ENCODE results near the gene MLX. TPM values are rescaled to one million over a fixed set of nuclear protein-coding genes. Genes with fewer than 3 reads are reported as not detected.
"Not testable (repeated sequence)": the region's sequence is repeated elsewhere in the genome, so short reads cannot be mapped to it uniquely, and the experiment has no call there.

Gene MLX
- total RNA-seq, 1 experiment from 2014 or later: 25.8 TPM

GRCh38 chr17:42553866-42554249 is 13.0 kb upstream of the MLX start:
- Histone ChIP-seq H3K36me3 (ENCODE audit: low read depth, low read length) (no peaks in the 10 kb centered on the region), H4K20me1 (ENCODE audit: low read length) (no peaks in the 10 kb centered on the region), H3K4me3 (ENCODE audit: low read length) (peak overlapping the region; percentile 89), H3F3A (ENCODE audit: low read length, unreplicated experiment) (no peaks in the 10 kb centered on the region), H3K27ac (ENCODE audit: low read length) (no peak overlapping the region), H3K4me1 (ENCODE audit: insufficient read depth, low read length) (peaks cover 4% of the 10 kb centered on the region; the same call in 1 of the 2 replicates), H3K27me3 (ENCODE audit: low read length) (no peaks in the 10 kb centered on the region), H3K9me3 (ENCODE audit: low read length) (no peaks in the 10 kb centered on the region), H3K9me2 (replicated peaks; ENCODE audit: low read length) (no peaks in the 10 kb centered on the region), H2AFZ (ENCODE audit: low read length) (peak overlapping the region; percentile 91), H3K4me2 (ENCODE audit: low read length) (peak overlapping the region; percentile 97), H3K9ac (ENCODE audit: low read length) (peak overlapping the region; percentile 86), H3K79me2 (ENCODE audit: low read length) (peaks cover 24% of the 10 kb centered on the region)
- no peak for TF ChIP-seq EZH2phosphoT487 (IDR thresholded peaks at IDR 0.05; ENCODE audit: borderline replicate concordance, low read length)
- ATAC-seq (peak; percentile 52), DNase-seq (peak; percentile 32)
- CTCF ChIA-PET: no interaction called here
- POLR2A ChIA-PET (ENCODE audit: unreplicated experiment): no interaction called here
- intact Hi-C loops (cut with micrococcal nuclease): no loop called here
- no TSS peak for BruUV-seq (replicated peaks)

DNA sequence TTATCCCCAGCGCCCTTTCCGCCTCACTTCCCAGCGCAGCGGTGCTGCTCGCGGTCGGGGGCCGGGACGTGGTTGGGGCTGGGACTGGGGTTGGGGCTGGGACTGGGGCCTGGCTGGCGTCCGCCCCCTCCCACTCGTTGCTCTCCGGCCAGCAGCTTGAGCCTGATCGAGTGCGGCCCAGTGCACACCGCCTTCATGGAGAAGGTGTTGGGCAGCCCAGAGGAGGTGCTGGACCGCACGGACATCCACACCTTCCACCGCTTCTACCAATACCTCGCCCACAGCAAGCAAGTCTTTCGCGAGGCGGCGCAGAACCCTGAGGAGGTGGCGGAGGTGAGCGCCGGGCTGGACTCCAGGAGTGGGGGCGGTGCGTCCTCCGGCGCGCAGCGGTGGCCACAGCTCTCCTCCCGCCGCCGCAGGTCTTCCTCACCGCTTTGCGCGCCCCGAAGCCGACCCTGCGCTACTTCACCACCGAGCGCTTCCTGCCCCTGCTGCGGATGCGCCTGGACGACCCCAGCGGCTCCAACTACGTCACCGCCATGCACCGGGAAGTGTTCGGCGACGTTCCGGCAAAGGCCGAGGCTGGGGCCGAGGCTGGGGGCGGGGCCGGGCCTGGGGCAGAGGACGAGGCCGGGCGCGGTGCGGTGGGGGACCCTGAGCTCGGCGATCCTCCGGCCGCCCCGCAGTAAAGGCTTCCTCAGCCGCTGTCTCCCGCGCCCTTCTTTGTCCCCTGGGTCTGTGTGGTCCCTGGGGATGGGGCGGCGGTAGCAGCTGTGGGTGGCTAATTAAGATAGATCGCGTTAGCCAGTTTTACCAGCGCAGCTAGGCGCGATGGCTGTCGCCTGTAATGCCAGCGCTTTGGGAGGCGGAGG is 12.4 kb upstream of the MLX start:
- Histone ChIP-seq H3K4me2 (ENCODE audit: low read length) (peak overlapping the region; percentile 97), H3K9me2 (replicated peaks; ENCODE audit: low read length) (no peaks in the 10 kb centered on the region), H3K27me3 (ENCODE audit: low read length) (no peaks in the 10 kb centered on the region), H3K9ac (ENCODE audit: low read length) (peak overlapping the region; percentile 86), H3K4me1 (ENCODE audit: insufficient read depth, low read length) (0 out of 2 replicates have a peak, but pooled peaks cover 4% of the 10 kb centered on the region), H3K4me3 (ENCODE audit: low read length) (peak overlapping the region; percentile 89), H3K9me3 (ENCODE audit: low read length) (no peaks in the 10 kb centered on the region), H2AFZ (ENCODE audit: low read length) (peak overlapping the region; percentile 91), H3F3A (ENCODE audit: low read length, unreplicated experiment) (no peaks in the 10 kb centered on the region), H4K20me1 (ENCODE audit: low read length) (no peaks in the 10 kb centered on the region), H3K27ac (ENCODE audit: low read length) (peak overlapping the region; percentile 3; the same call in 1 of the 2 replicates), H3K79me2 (ENCODE audit: low read length) (peaks cover 24% of the 10 kb centered on the region), H3K36me3 (ENCODE audit: low read depth, low read length) (no peaks in the 10 kb centered on the region)
- TSS peak; percentile 49 for BruUV-seq (replicated peaks)
- ATAC-seq: peak; percentile 91
- TF ChIP-seq EZH2phosphoT487 (IDR thresholded peaks at IDR 0.05; ENCODE audit: borderline replicate concordance, low read length) (no peak), EZH2 (IDR thresholded peaks at IDR 0.05; ENCODE audit: low read length, unreplicated experiment) (no peak)
- TF ChIP-seq, protein P1, sequence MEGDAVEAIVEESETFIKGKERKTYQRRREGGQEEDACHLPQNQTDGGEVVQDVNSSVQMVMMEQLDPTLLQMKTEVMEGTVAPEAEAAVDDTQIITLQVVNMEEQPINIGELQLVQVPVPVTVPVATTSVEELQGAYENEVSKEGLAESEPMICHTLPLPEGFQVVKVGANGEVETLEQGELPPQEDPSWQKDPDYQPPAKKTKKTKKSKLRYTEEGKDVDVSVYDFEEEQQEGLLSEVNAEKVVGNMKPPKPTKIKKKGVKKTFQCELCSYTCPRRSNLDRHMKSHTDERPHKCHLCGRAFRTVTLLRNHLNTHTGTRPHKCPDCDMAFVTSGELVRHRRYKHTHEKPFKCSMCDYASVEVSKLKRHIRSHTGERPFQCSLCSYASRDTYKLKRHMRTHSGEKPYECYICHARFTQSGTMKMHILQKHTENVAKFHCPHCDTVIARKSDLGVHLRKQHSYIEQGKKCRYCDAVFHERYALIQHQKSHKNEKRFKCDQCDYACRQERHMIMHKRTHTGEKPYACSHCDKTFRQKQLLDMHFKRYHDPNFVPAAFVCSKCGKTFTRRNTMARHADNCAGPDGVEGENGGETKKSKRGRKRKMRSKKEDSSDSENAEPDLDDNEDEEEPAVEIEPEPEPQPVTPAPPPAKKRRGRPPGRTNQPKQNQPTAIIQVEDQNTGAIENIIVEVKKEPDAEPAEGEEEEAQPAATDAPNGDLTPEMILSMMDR (conservative IDR thresholded peaks at IDR 0.05; ENCODE audit: low read depth, low read length): no peak
- CTCF ChIA-PET: no interaction called here
- POLR2A ChIA-PET (ENCODE audit: unreplicated experiment): interaction anchor here (0.5 to 0.6 kb wide), 2 partner anchors 18 to 22 kb away, joined by 4 to 26 read pairs; partner anchors contain the start of gene NAGLU
- intact Hi-C loops (cut with micrococcal nuclease): no loop called here
- peak; percentile 63 for DNase-seq

GRCh38 chr17:42555122-42555622 is 11.7 kb upstream of the MLX start:
- Histone ChIP-seq H3K4me1 (ENCODE audit: insufficient read depth, low read length) (0 out of 2 replicates have a peak, but pooled peaks cover 4% of the 10 kb centered on the region), H3K36me3 (ENCODE audit: low read depth, low read length) (no peaks in the 10 kb centered on the region), H3K4me2 (ENCODE audit: low read length) (peak overlapping the region; percentile 97), H3K79me2 (ENCODE audit: low read length) (peaks cover 24% of the 10 kb centered on the region), H3K27ac (ENCODE audit: low read length) (peak overlapping the region; percentile 3; the same call in 1 of the 2 replicates), H3K4me3 (ENCODE audit: low read length) (peak overlapping the region; percentile 89), H3F3A (ENCODE audit: low read length, unreplicated experiment) (no peaks in the 10 kb centered on the region), H3K9me3 (ENCODE audit: low read length) (no peaks in the 10 kb centered on the region), H4K20me1 (ENCODE audit: low read length) (no peaks in the 10 kb centered on the region), H2AFZ (ENCODE audit: low read length) (peak overlapping the region; percentile 91), H3K27me3 (ENCODE audit: low read length) (no peaks in the 10 kb centered on the region), H3K9me2 (replicated peaks; ENCODE audit: low read length) (no peaks in the 10 kb centered on the region), H3K9ac (ENCODE audit: low read length) (peak overlapping the region; percentile 86)
- ChIA-PET POLR2A (ENCODE audit: unreplicated experiment) (interaction anchor here (0.5 to 0.6 kb wide), 2 partner anchors 19 to 23 kb away, joined by 4 to 26 read pairs; partner anchors contain the start of gene NAGLU), CTCF (no interaction called here)
- no peak for ATAC-seq
- no peak for DNase-seq
- TF ChIP-seq EZH2 (IDR thresholded peaks at IDR 0.05; ENCODE audit: low read length, unreplicated experiment) (no peak), EZH2phosphoT487 (IDR thresholded peaks at IDR 0.05; ENCODE audit: borderline replicate concordance, low read length) (no peak)
- TF ChIP-seq, protein P1 (conservative IDR thresholded peaks at IDR 0.05; ENCODE audit: low read depth, low read length): no peak
- intact Hi-C loops (cut with micrococcal nuclease): no loop called here
- TSS peak; percentile 89 for BruUV-seq (replicated peaks)

- BruUV-seq (replicated peaks); ATAC-seq; H3K4me2 ChIP-seq (ENCODE audit: low read length); H3K9me2 ChIP-seq (replicated peaks; ENCODE audit: low read length); H4K20me1 ChIP-seq (ENCODE audit: low read length); H3K4me3 ChIP-seq (ENCODE audit: low read length); intact Hi-C loops (cut with micrococcal nuclease); H3F3A ChIP-seq (ENCODE audit: low read length, unreplicated experiment); H3K27me3 ChIP-seq (ENCODE audit: low read length); H2AFZ ChIP-seq (ENCODE audit: low read length); H3K4me1 ChIP-seq (ENCODE audit: insufficient read depth, low read length); POLR2A ChIA-PET (ENCODE audit: unreplicated experiment); H3K9ac ChIP-seq (ENCODE audit: low read length); H3K36me3 ChIP-seq (ENCODE audit: low read depth, low read length); CTCF ChIA-PET; DNase-seq; H3K9me3 ChIP-seq (ENCODE audit: low read length); H3K27ac ChIP-seq (ENCODE audit: low read length): not testable (repeated sequence)
- peaks cover 24% of the 10 kb centered on the region for H3K79me2 ChIP-seq (ENCODE audit: low read length)
Observed at GRCh38 chr17:42555961-42556617, 10.8 kb upstream of the MLX start.

Data from PC-3 (cell line).